ENCODE results near the gene DCHS1. TPM values are rescaled to one million over a fixed set of nuclear protein-coding genes. Genes with fewer than 3 reads are reported as not detected.
A peak's percentile ranks its signal among the peaks of the same experiment; 100 is the strongest.

Gene DCHS1
- total RNA-seq, 6 experiments from 2014 or later: 1.8 to 9.2 (median 4.1) TPM

DNA sequence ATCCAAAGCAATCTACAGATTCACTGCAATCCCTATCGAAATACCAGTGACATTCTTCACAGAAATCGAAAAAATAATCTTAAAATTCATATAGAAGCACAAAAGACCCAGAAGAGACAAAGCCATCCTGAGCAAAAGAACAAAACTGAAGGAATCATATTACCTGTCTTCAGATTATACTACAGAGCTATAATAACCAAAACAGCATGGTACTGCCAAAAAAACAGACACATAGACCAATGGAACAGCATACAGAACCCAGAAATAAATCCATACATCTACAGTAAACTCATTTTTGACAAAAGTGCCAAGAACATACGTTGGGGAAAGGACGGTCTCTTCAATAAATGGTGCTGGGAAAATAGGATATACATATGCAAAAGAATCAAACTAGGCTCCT is 71.1 kb downstream of the DCHS1 start:
- DNase-seq: no peak
- Histone ChIP-seq H3K27ac (no peak overlapping the region), H3K9me3 (no peaks in the 10 kb centered on the region), H3K4me1 (no peaks in the 10 kb centered on the region), H3K4me3 (no peak overlapping the region), H3K36me3 (peaks cover 0 to 2% (median 0%) of the 10 kb centered on the region in 4 donors), H3K27me3 (no peaks in the 10 kb centered on the region)
- intact Hi-C loops (cut with DNase I): no loop called here
- WGBS (ENCODE audit: insufficient coverage, low coverage, low lambda C conversion rate, missing lambda C conversion rate): 82% methylated on average over 4 of the region's 4 CpGs
- no peak for ATAC-seq
- TF ChIP-seq POLR2A (IDR thresholded peaks at IDR 0.05): no peak
- TF ChIP-seq, protein P1, sequence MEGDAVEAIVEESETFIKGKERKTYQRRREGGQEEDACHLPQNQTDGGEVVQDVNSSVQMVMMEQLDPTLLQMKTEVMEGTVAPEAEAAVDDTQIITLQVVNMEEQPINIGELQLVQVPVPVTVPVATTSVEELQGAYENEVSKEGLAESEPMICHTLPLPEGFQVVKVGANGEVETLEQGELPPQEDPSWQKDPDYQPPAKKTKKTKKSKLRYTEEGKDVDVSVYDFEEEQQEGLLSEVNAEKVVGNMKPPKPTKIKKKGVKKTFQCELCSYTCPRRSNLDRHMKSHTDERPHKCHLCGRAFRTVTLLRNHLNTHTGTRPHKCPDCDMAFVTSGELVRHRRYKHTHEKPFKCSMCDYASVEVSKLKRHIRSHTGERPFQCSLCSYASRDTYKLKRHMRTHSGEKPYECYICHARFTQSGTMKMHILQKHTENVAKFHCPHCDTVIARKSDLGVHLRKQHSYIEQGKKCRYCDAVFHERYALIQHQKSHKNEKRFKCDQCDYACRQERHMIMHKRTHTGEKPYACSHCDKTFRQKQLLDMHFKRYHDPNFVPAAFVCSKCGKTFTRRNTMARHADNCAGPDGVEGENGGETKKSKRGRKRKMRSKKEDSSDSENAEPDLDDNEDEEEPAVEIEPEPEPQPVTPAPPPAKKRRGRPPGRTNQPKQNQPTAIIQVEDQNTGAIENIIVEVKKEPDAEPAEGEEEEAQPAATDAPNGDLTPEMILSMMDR (IDR thresholded peaks at IDR 0.05): no peak

DNA sequence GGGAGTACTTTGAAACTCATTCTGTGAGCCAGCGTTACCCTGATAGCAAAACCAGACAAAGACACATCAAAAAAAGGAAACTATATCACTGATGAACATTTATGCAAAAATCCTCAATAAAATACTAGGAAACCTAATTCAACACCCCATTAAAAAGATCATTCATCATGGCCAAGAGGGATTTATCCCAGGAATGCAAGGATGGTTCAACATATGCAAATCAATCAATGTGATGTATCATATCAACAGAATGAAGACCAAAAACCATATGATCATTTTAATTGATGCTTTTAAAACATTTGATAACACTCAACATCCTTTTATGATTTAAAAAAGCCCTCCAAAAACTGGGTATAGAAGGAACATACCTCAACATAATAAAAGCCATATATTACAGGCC is 72.0 kb downstream of the DCHS1 start:
- Histone ChIP-seq H3K4me3 (no peak overlapping the region), H3K4me1 (no peaks in the 10 kb centered on the region), H3K27me3 (no peaks in the 10 kb centered on the region), H3K9me3 (no peaks in the 10 kb centered on the region), H3K36me3 (peaks cover 0 to 2% (median 0%) of the 10 kb centered on the region in 4 donors), H3K27ac (no peak overlapping the region)
- intact Hi-C loops (cut with DNase I): no loop called here
- ATAC-seq (no peak), DNase-seq (no peak)
- 100% methylated on average over 1 of the region's 1 CpG for WGBS (ENCODE audit: insufficient coverage, low coverage, low lambda C conversion rate, missing lambda C conversion rate)
- no peak for TF ChIP-seq POLR2A (IDR thresholded peaks at IDR 0.05)
- TF ChIP-seq, protein P1 (IDR thresholded peaks at IDR 0.05): no peak

DNA sequence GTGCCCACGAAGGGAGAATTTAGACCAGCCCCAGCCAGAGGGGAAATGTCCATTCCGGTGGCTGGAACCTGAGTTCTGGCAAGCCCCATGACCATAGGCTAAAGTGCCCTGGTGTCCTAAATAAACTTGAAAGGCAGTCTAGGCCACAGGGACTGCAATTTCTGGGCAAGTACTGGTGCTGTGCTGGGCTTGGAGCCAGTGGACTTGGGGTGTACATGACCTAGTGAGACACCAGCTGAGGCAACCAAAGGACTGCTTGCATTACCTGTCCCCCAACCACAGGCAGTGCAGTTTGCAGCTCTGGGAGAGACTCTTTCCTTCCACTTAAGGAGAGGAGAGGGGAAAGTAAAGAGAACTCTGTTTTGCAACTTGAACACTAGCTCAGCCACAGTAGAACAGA is 75.9 kb downstream of the DCHS1 start:
- Histone ChIP-seq H3K9me3 (no peaks in the 10 kb centered on the region), H3K4me3 (no peak overlapping the region), H3K27ac (no peak overlapping the region), H3K36me3 (peaks cover 0 to 2% (median 0%) of the 10 kb centered on the region in 4 donors), H3K4me1 (no peaks in the 10 kb centered on the region), H3K27me3 (no peaks in the 10 kb centered on the region)
- no peak for TF ChIP-seq POLR2A (IDR thresholded peaks at IDR 0.05)
- TF ChIP-seq, protein P1 (IDR thresholded peaks at IDR 0.05): no peak
- WGBS (ENCODE audit: insufficient coverage, low coverage, low lambda C conversion rate, missing lambda C conversion rate): 43% methylated on average over 1 of the region's 2 CpGs
- ATAC-seq (peak in 1 of 4 donors; percentile 46), DNase-seq (no peak)
- intact Hi-C loops (cut with DNase I): no loop called here

DNA sequence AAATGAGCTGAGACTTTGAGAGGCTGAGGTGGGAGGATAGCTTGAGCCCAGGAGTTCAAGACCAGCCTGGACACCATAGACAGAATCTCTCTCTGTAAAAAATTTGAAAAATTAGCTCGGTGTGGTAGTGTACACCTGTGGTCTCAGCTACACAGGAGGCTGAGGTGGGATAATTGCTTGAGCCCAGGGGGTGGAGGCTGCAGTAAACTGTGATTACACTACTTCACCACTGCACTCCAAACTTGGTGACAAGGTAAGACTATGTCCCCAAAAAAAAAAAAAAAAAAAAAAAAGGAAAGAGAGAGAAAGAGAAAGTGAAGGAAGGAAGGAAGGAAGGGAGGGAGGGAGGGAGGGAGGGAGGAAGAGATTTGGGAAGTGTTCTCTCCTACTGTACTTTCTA is 77.5 kb downstream of the DCHS1 start:
- Histone ChIP-seq H3K27me3 (no peaks in the 10 kb centered on the region), H3K4me3 (no peak overlapping the region), H3K9me3 (no peaks in the 10 kb centered on the region), H3K27ac (no peak overlapping the region), H3K36me3 (no peaks in the 10 kb centered on the region), H3K4me1 (no peaks in the 10 kb centered on the region)
- DNase-seq: no peak
- no peak for ATAC-seq
- 71% methylated on average over 1 of the region's 1 CpG for WGBS (ENCODE audit: insufficient coverage, low coverage, low lambda C conversion rate, missing lambda C conversion rate)
- no peak for TF ChIP-seq POLR2A (IDR thresholded peaks at IDR 0.05)
- TF ChIP-seq, protein P1 (IDR thresholded peaks at IDR 0.05): no peak
- intact Hi-C loops (cut with DNase I): no loop called here
